ENCODE results near the gene GLS. TPM values are rescaled to one million over a fixed set of nuclear protein-coding genes. Genes with fewer than 3 reads are reported as not detected.

The GLS gene
- total and polyA plus RNA-seq, 2 donors (not counting 3 experiments of a cell fraction or from before 2014, with no cell fraction given): 49.0 to 183 TPM

- Histone ChIP-seq H3K27ac (ENCODE audit: insufficient read depth, low read depth, low read length) (no peak overlapping the region), H2AFZ (ENCODE audit: low read depth, low read length) (no peak overlapping the region), H3K9me3 (replicated peaks; ENCODE audit: control insufficient read depth, insufficient read depth, low read length) (no peaks in the 10 kb centered on the region), H4K20me1 (replicated peaks; ENCODE audit: control insufficient read depth, extremely low read depth, insufficient read depth, low read length) (no peaks in the 10 kb centered on the region), H3K36me3 (ENCODE audit: control insufficient read depth in 2 of 2, extremely low read depth in 1 of 2, insufficient read depth in 2 of 2, low read length in 2 of 2) (no peaks in the 10 kb centered on the region), H3K4me2 (ENCODE audit: insufficient read depth, low read length) (no peak overlapping the region), H3K4me1 (ENCODE audit: control insufficient read depth, extremely low read depth, insufficient read depth, low read length) (peaks cover 3% of the 10 kb centered on the region), H3K4me3 (replicated peaks in 1 of 3; ENCODE audit: insufficient read depth in 1 of 3, low read depth in 1 of 3, low read length in 3 of 3) (no peak overlapping the region), H3K27me3 (ENCODE audit: control insufficient read depth in 2 of 2, insufficient read depth in 2 of 2, low read length in 2 of 2) (no peaks in the 10 kb centered on the region), H3K9ac (replicated peaks; ENCODE audit: extremely low read depth, insufficient read depth, low read length) (no peak overlapping the region), H3K9me1 (replicated peaks; ENCODE audit: control insufficient read depth, extremely low read depth, insufficient read depth, low read length) (no peaks in the 10 kb centered on the region), H3K79me2 (ENCODE audit: control insufficient read depth, insufficient read depth, low read length) (no peaks in the 10 kb centered on the region)
- FAIRE-seq (no peak), DNase-seq (ENCODE audit: low read depth, low spot score) (no peak)
- BruUV-seq (replicated peaks): no TSS peak
- ChIA-PET CTCF (no interaction called here), POLR2A (no interaction called here)
- TF ChIP-seq GATA2 (IDR thresholded peaks at IDR 0.05; ENCODE audit: insufficient read depth, insufficient read length, low read depth, low read length): no peak
- intact Hi-C loops (cut with micrococcal nuclease) (no loop called here), dilution Hi-C loops (cut with MboI; ENCODE audit: extremely low pct_ligation_motif_present, low sequenced_read_pairs) (no loop called here)
These were observed 38.7 kb upstream of the GLS start for GRCh38 chr2:190841707-190842505.

- POLR2A ChIA-PET: no interaction called here
These were observed 38.0 kb upstream of the GLS start for GRCh38 chr2:190842606-190843104.

More at GRCh38 chr2:190842606-190843104, 38.0 kb upstream of the GLS start:
- H3K4me3 ChIP-seq (replicated peaks in 1 of 3; ENCODE audit: insufficient read depth in 1 of 3, low read depth in 1 of 3, low read length in 3 of 3): no peak overlapping the region
- no peaks in the 10 kb centered on the region for H4K20me1 ChIP-seq (replicated peaks; ENCODE audit: control insufficient read depth, extremely low read depth, insufficient read depth, low read length)
- H2AFZ ChIP-seq (ENCODE audit: low read depth, low read length): no peak overlapping the region
- no peak for TF ChIP-seq GATA2 (IDR thresholded peaks at IDR 0.05; ENCODE audit: insufficient read depth, insufficient read length, low read depth, low read length)
- no peaks in the 10 kb centered on the region for H3K9me3 ChIP-seq (replicated peaks; ENCODE audit: control insufficient read depth, insufficient read depth, low read length)
- DNase-seq (ENCODE audit: low read depth, low spot score): no peak
- no peak for FAIRE-seq
- no peaks in the 10 kb centered on the region for H3K9me1 ChIP-seq (replicated peaks; ENCODE audit: control insufficient read depth, extremely low read depth, insufficient read depth, low read length)
- peaks cover 10% of the 10 kb centered on the region for H3K4me1 ChIP-seq (ENCODE audit: control insufficient read depth, extremely low read depth, insufficient read depth, low read length)
- dilution Hi-C loops (cut with MboI; ENCODE audit: extremely low pct_ligation_motif_present, low sequenced_read_pairs) (no loop called here), intact Hi-C loops (cut with micrococcal nuclease) (no loop called here)
- H3K27me3 ChIP-seq (ENCODE audit: control insufficient read depth in 2 of 2, insufficient read depth in 2 of 2, low read length in 2 of 2): no peaks in the 10 kb centered on the region
- CTCF ChIA-PET: no interaction called here
- BruUV-seq (replicated peaks): no TSS peak
- no peak overlapping the region for H3K27ac ChIP-seq (ENCODE audit: insufficient read depth, low read depth, low read length)
- no peak overlapping the region for H3K4me2 ChIP-seq (ENCODE audit: insufficient read depth, low read length)
- H3K9ac ChIP-seq (replicated peaks; ENCODE audit: extremely low read depth, insufficient read depth, low read length): no peak overlapping the region
- H3K79me2 ChIP-seq (ENCODE audit: control insufficient read depth, insufficient read depth, low read length): no peaks in the 10 kb centered on the region
- no peaks in the 10 kb centered on the region for H3K36me3 ChIP-seq (ENCODE audit: control insufficient read depth in 2 of 2, extremely low read depth in 1 of 2, insufficient read depth in 2 of 2, low read length in 2 of 2)

Measured in endothelial cell of umbilical vein (primary cell).